ENCODE results near the gene IL17RD. TPM values are rescaled to one million over a fixed set of nuclear protein-coding genes. Genes with fewer than 3 reads are reported as not detected.

The IL17RD gene
- polyA plus RNA-seq, 1 of the 3 experiments (the other 2 are of a cell fraction), result 2.4 TPM

- Histone ChIP-seq H3F3A (replicated peaks; ENCODE audit: insufficient read depth) (no peaks in the 10 kb centered on the region), H3K9me3 (no peaks in the 10 kb centered on the region), H4K20me1 (ENCODE audit: insufficient read depth) (no peaks in the 10 kb centered on the region), H3K4me3 (ENCODE audit: low read depth in 2 of 2, low read length in 1 of 2) (peak overlapping the region; percentile 41 to 76; a peak in 3 of 4 replicates), H3K4me2 (peak overlapping the region; percentile 98), H3K27ac (ENCODE audit: low read depth in 2 of 2, low read length in 1 of 2) (no peak overlapping the region), H3K27me3 (ENCODE audit: insufficient read depth) (no peaks in the 10 kb centered on the region), H3K79me2 (ENCODE audit: insufficient read depth) (no peaks in the 10 kb centered on the region), H3K9me2 (no peaks in the 10 kb centered on the region), H3K4me1 (ENCODE audit: control insufficient read depth in 1 of 2, insufficient read depth in 2 of 2, low read depth in 1 of 2, low read length in 1 of 2) (peaks cover 0 to 9% of the 10 kb centered on the region in 2 experiments; a peak in 1 of 4 replicates), H3K9ac (no peak overlapping the region), H3K36me3 (replicated peaks in 1 of 2; ENCODE audit: control insufficient read depth in 1 of 2, insufficient read depth in 2 of 2, low read length in 1 of 2) (no peaks in the 10 kb centered on the region), H2AFZ (ENCODE audit: low read depth) (peak overlapping the region; percentile 88; the same call in 1 of the 2 replicates)
- ChIA-PET CTCF (interaction anchor here (1.5 to 2.6 kb wide), 4 partner anchors 15 to 91 kb away, joined by 3 to 20 read pairs (median 8); no protein-coding TSS in a partner anchor), POLR2A (no interaction called here)
- TF ChIP-seq FOSL2 (IDR thresholded peaks at IDR 0.05; ENCODE audit: borderline replicate concordance, low read depth) (no peak), RFX5 (IDR thresholded peaks at IDR 0.05; ENCODE audit: low read length) (no peak), IRF3 (IDR thresholded peaks at IDR 0.05; ENCODE audit: low read depth, low read length) (no peak), JUND (IDR thresholded peaks at IDR 0.05) (no peak), FOXM1 (IDR thresholded peaks at IDR 0.05; ENCODE audit: low read depth) (no peak), SMC3 (IDR thresholded peaks at IDR 0.05; ENCODE audit: low read depth, low read length) (no peak), TEAD4 (IDR thresholded peaks at IDR 0.05; ENCODE audit: borderline replicate concordance, insufficient read depth) (no peak), ELF1 (IDR thresholded peaks at IDR 0.05) (no peak), NRF1 (IDR thresholded peaks at IDR 0.05; ENCODE audit: low read depth, low read length) (no peak), EZH2phosphoT487 (IDR thresholded peaks at IDR 0.05; ENCODE audit: borderline replicate concordance, low read depth) (no peak), RAD21 (IDR thresholded peaks at IDR 0.05; ENCODE audit: low read length) (no peak), MXI1 (IDR thresholded peaks at IDR 0.05; ENCODE audit: low read depth, low read length) (no peak), RXRA (IDR thresholded peaks at IDR 0.05; ENCODE audit: borderline replicate concordance, low read depth) (no peak)
- TF ChIP-seq, protein P1, sequence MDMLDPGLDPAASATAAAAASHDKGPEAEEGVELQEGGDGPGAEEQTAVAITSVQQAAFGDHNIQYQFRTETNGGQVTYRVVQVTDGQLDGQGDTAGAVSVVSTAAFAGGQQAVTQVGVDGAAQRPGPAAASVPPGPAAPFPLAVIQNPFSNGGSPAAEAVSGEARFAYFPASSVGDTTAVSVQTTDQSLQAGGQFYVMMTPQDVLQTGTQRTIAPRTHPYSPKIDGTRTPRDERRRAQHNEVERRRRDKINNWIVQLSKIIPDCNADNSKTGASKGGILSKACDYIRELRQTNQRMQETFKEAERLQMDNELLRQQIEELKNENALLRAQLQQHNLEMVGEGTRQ (IDR thresholded peaks at IDR 0.05; ENCODE audit: borderline replicate concordance, low read depth, low read length), result no peak
- DNase-seq, result no peak
- WGBS (ENCODE audit: low lambda C conversion rate), result 62% methylated on average over 9 of the region's 25 CpGs
Observed at GRCh38 chr3:57079474-57079831, 85.7 kb downstream of the IL17RD start.

GRCh38 chr3:57078635-57079473 is 86.3 kb downstream of the IL17RD start:
- Histone ChIP-seq H4K20me1 (ENCODE audit: insufficient read depth) (no peaks in the 10 kb centered on the region), H3K9me2 (no peaks in the 10 kb centered on the region), H3K27ac (ENCODE audit: low read depth in 2 of 2, low read length in 1 of 2) (no peak overlapping the region), H3K9ac (peak overlapping the region; percentile 64), H3F3A (replicated peaks; ENCODE audit: insufficient read depth) (no peaks in the 10 kb centered on the region), H3K4me1 (ENCODE audit: control insufficient read depth in 1 of 2, insufficient read depth in 2 of 2, low read depth in 1 of 2, low read length in 1 of 2) (peaks cover 0 to 9% of the 10 kb centered on the region in 2 experiments; a peak in 1 of 4 replicates), H3K9me3 (no peaks in the 10 kb centered on the region), H3K4me3 (ENCODE audit: low read depth in 2 of 2, low read length in 1 of 2) (peak overlapping the region; percentile 76 to 79), H2AFZ (ENCODE audit: low read depth) (peak overlapping the region; percentile 95), H3K79me2 (ENCODE audit: insufficient read depth) (no peaks in the 10 kb centered on the region), H3K4me2 (peak overlapping the region; percentile 98), H3K36me3 (replicated peaks in 1 of 2; ENCODE audit: control insufficient read depth in 1 of 2, insufficient read depth in 2 of 2, low read length in 1 of 2) (no peaks in the 10 kb centered on the region), H3K27me3 (ENCODE audit: insufficient read depth) (no peaks in the 10 kb centered on the region)
- WGBS (ENCODE audit: low lambda C conversion rate), result 0% methylated on average over 4 of the region's 91 CpGs
- POLR2A ChIA-PET, result no interaction called here
- TF ChIP-seq, protein P2, sequence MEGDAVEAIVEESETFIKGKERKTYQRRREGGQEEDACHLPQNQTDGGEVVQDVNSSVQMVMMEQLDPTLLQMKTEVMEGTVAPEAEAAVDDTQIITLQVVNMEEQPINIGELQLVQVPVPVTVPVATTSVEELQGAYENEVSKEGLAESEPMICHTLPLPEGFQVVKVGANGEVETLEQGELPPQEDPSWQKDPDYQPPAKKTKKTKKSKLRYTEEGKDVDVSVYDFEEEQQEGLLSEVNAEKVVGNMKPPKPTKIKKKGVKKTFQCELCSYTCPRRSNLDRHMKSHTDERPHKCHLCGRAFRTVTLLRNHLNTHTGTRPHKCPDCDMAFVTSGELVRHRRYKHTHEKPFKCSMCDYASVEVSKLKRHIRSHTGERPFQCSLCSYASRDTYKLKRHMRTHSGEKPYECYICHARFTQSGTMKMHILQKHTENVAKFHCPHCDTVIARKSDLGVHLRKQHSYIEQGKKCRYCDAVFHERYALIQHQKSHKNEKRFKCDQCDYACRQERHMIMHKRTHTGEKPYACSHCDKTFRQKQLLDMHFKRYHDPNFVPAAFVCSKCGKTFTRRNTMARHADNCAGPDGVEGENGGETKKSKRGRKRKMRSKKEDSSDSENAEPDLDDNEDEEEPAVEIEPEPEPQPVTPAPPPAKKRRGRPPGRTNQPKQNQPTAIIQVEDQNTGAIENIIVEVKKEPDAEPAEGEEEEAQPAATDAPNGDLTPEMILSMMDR (IDR thresholded peaks at IDR 0.05), result peak; percentile 32; the same call in 1 of the 2 replicates
- TF ChIP-seq USF1 (IDR thresholded peaks at IDR 0.05; ENCODE audit: borderline replicate concordance, low read depth) (peak; percentile 39; the same call in 1 of the 2 replicates), NRF1 (IDR thresholded peaks at IDR 0.05; ENCODE audit: low read depth, low read length) (no peak), GATA2 (CRISPR knock-in tag; IDR thresholded peaks at IDR 0.05) (no peak), SMC3 (IDR thresholded peaks at IDR 0.05; ENCODE audit: low read depth, low read length) (peak; percentile 27; the same call in 1 of the 2 replicates), YY1 (IDR thresholded peaks at IDR 0.05; ENCODE audit: low read depth) (no peak), MXI1 (IDR thresholded peaks at IDR 0.05; ENCODE audit: low read depth, low read length) (0 out of 2 replicates have a peak, but pooled peaks have one; percentile 29), SIN3A (IDR thresholded peaks at IDR 0.05; ENCODE audit: borderline replicate concordance, low read depth, low read length) (no peak), EZH2phosphoT487 (IDR thresholded peaks at IDR 0.05; ENCODE audit: borderline replicate concordance, low read depth) (no peak), RAD21 (IDR thresholded peaks at IDR 0.05; ENCODE audit: low read length) (peak; percentile 45), RXRA (IDR thresholded peaks at IDR 0.05; ENCODE audit: borderline replicate concordance, low read depth) (no peak)
- TF ChIP-seq, protein P3, sequence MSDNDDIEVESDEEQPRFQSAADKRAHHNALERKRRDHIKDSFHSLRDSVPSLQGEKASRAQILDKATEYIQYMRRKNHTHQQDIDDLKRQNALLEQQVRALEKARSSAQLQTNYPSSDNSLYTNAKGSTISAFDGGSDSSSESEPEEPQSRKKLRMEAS (IDR thresholded peaks at IDR 0.05; ENCODE audit: low read depth), result no peak
- peak; percentile 93 for DNase-seq
- CTCF ChIA-PET, result interaction anchor here (0.9 to 2.6 kb wide), 7 partner anchors 15 to 144 kb away, joined by 3 to 20 read pairs (median 3); no protein-coding TSS in a partner anchor

Measured in SK-N-SH (cell line).